K562 (cell line): ENCODE data around the gene ANKRD11. TPM values are rescaled to one million over a fixed set of nuclear protein-coding genes. Genes with fewer than 3 reads are reported as not detected.
A peak's percentile ranks its signal among the peaks of the same experiment; 100 is the strongest.
"Not testable (repeated sequence)": the region's sequence is repeated elsewhere in the genome, so short reads cannot be mapped to it uniquely, and the experiment has no call there.

Experiments used
- ATAC-seq: fragments of 200-7000 bp; cut with Tn5 transposase; 3 replicates; pipeline ENCODE4 v1.9.1; 2020; ENCODE audit warnings: moderate library complexity
- BruUV-seq: library from RNA; stranded (reverse); fragments of 400-500 nt; replicated peaks from 2 replicates; lab custom pipeline; 2021; lab: Mats Ljungman, UMichigan
- CTCF ChIA-PET: fragments of 300-600 bp; formaldehyde crosslinking; extraction: SDS; loops from one replicate; lab custom pipeline; 2021; ENCODE audit warnings: low intra/inter-chr PET ratio; lab: Yijun Ruan, JAX
- POLR2A ChIA-PET: fragments of 300-600, 350-650 bp; sonication (Branson Sonifier 250); formaldehyde crosslinking; extraction: SDS; loops from one replicate; lab custom pipeline; 2021; ENCODE audit warnings: antibody characterized with exemption, inconsistent platforms; lab: Yijun Ruan, JAX
- DNase-seq, 4 experiments: peaks; one replicate each; pipeline versions ENCODE4 v3.0.0 to v3.0.0-alpha.2; 2011 to 2018; ENCODE audit warnings: low spot score in 3 of 4, mixed read lengths in 3 of 4; ENCODE audit errors: extremely low read depth in 1 of 4
- FAIRE-seq: peaks from 2 replicates; lab custom pipeline; 2011; peaks lifted over from hg19 to GRCh38; lab: Jason Lieb, UNC
- H2AFZ ChIP-seq: 2 replicates; pipeline ENCODE4 v1.6.0; 2011; ENCODE audit warnings: low read depth, low read length, control low read depth, inconsistent platforms
- H3K27ac ChIP-seq: fragments of 200-600 bp; 3 replicates; pipeline ENCODE4 v1.8.0; 2011; ENCODE audit warnings: low read depth, mild to moderate bottlenecking, control low read depth, inconsistent platforms, low read length, moderate library complexity, mixed read lengths; ENCODE audit errors: extremely low read depth
- H3K27me3 ChIP-seq, 2 experiments: fragments of 300-600 bp in 1 of 2; 2 replicates in 1 of 2; 3 replicates in 1 of 2; pipeline versions ENCODE4 v1.6.0 to v1.8.0; 2011; ENCODE audit warnings: inconsistent platforms in 2 of 2, low read length in 2 of 2, mild to moderate bottlenecking in 1 of 2, mixed read lengths in 1 of 2, moderate library complexity in 1 of 2; ENCODE audit not compliant: control insufficient read depth in 2 of 2, insufficient read depth in 2 of 2
- H3K36me3 ChIP-seq: fragments of 300-600 bp; 3 replicates; pipeline ENCODE4 v1.8.0; 2011; ENCODE audit warnings: mild to moderate bottlenecking, low read length, inconsistent platforms; ENCODE audit not compliant: control insufficient read depth, insufficient read depth
- H3K4me1 ChIP-seq, 2 experiments: fragments of 200-600 bp in 1 of 2; replicated peaks in 1 of 2; 2 replicates in 1 of 2; 3 replicates in 1 of 2; pipeline versions ENCODE4 v1.5.1 to v1.8.0; 2011; ENCODE audit warnings: inconsistent platforms in 2 of 2, low read length in 2 of 2, mild to moderate bottlenecking in 1 of 2, mixed read lengths in 1 of 2, moderate library complexity in 1 of 2; ENCODE audit not compliant: control insufficient read depth in 2 of 2, insufficient read depth in 2 of 2
- H3K4me2 ChIP-seq: 2 replicates; pipeline ENCODE4 v1.6.1; 2011; ENCODE audit warnings: low read length, control low read depth, inconsistent platforms, mixed read lengths; ENCODE audit not compliant: insufficient read depth
- H3K4me3 ChIP-seq: fragments of 200-600 bp; sonication (generic), shearing (Covaris generic); 2 replicates; pipeline ENCODE4 v1.5.1; 2016; ENCODE audit warnings: control low read depth, inconsistent platforms
- H3K79me2 ChIP-seq: fragments of 200-600 bp; 3 replicates; pipeline ENCODE4 v1.8.0; 2011; ENCODE audit warnings: low read length, inconsistent platforms; ENCODE audit not compliant: control insufficient read depth, insufficient read depth
- H3K9ac ChIP-seq, 2 experiments: 2 replicates each; pipeline versions ENCODE4 v1.6.0 to v1.6.1; 2011; ENCODE audit warnings: low read depth in 2 of 2, low read length in 2 of 2, control low read depth in 1 of 2, inconsistent platforms in 1 of 2, mild to moderate bottlenecking in 1 of 2, mixed read lengths in 1 of 2; ENCODE audit not compliant: insufficient read depth in 1 of 2
- H3K9me1 ChIP-seq: one replicate; pipeline ENCODE4 v1.6.0; 2011; ENCODE audit warnings: inconsistent platforms, mild to moderate bottlenecking, low read length, moderate library complexity; ENCODE audit not compliant: control insufficient read depth, insufficient read depth
- H3K9me3 ChIP-seq: replicated peaks from 2 replicates; pipeline ENCODE4 v1.5.1; 2011; ENCODE audit warnings: low read depth, low read length, inconsistent platforms; ENCODE audit not compliant: control insufficient read depth, insufficient read depth
- H4K20me1 ChIP-seq: replicated peaks from 2 replicates; pipeline ENCODE4 v1.6.1; 2011; ENCODE audit warnings: low read length, inconsistent platforms, mixed read lengths; ENCODE audit not compliant: control insufficient read depth, insufficient read depth
- POLR2G ChIP-seq: fragments of 200-400 bp; formaldehyde crosslinking; IDR thresholded peaks from 2 replicates; pipeline ENCODE4 v1.6.1; 2017; ENCODE audit warnings: low read depth, mild to moderate bottlenecking, antibody characterized with exemption, low read length, moderate library complexity
- RBM22 ChIP-seq: fragments of 200-400 bp; formaldehyde crosslinking; IDR thresholded peaks from 2 replicates; pipeline ENCODE4 v1.6.1; 2018; ENCODE audit warnings: low read length, low read depth; ENCODE audit not compliant: poor library complexity, severe bottlenecking
- SMARCA4 ChIP-seq: fragments of 450-650 bp; IDR thresholded peaks from 2 replicates; pipeline ENCODE4 v1.6.1; 2016
- SUPT5H ChIP-seq: fragments of 450-650 bp; IDR thresholded peaks from 2 replicates; pipeline ENCODE4 v1.6.1; 2016
- WGBS: fragments of 100-300 bp; shearing (Covaris generic); methylation state at CpG from one replicate; pipeline ENCODE4 v1.1.6; 2016; ENCODE audit warnings: low coverage, mixed read lengths; ENCODE audit not compliant: insufficient coverage; ENCODE audit errors: missing lambda C conversion rate; 5-methylcytosine and 5-hydroxymethylcytosine counted together
- in situ Hi-C: fragments of 300-500 bp; cut with MboI; formaldehyde crosslinking; loops from 4 replicates; pipeline ENCODE4 v1.15.0; 2018; ENCODE audit warnings: inconsistent platforms, mixed read lengths
- intact Hi-C: fragments of 100-400 bp; cut with micrococcal nuclease; formaldehyde crosslinking; loops from 2 replicates; pipeline ENCODE4 v1.14.2; 2022
- polyA plus RNA-seq, 8 experiments: library from polyadenylated mRNA; depleted of rRNA in 4 of 8; stranded (reverse) in 5 of 8; unstranded in 3 of 8; fragments of >200 nt; fragmentation: Nextera tagmentation in 2 of 8; fragmentation: Illumina TruSeq in 1 of 8; extraction: Ambion mirVana in 2 of 8; extraction: Trizol in 1 of 8; gene quantifications; 2 replicates each; pipeline versions ENCODE4 v1.2.1 to v1.2.3, GENCODE V29; 2011 to 2014; ENCODE audit warnings: inconsistent platforms in 1 of 8, missing spikeins in 1 of 8
- total RNA-seq, 7 experiments: library from RNA; depleted of rRNA in 6 of 7; stranded (reverse); fragments of >200 nt in 6 of 7; fragmentation: Illumina TruSeq in 2 of 7; extraction: Trizol in 2 of 7; gene quantifications; 2 replicates each; pipeline versions ENCODE4 v1.2.1 to v1.2.3, GENCODE V29; 2011 to 2021; ENCODE audit warnings: low replicate concordance in 1 of 7

ANKRD11 gene
- total and polyA plus RNA-seq, 9 of the 15 experiments (the other 6 are each of a cell fraction or from before 2014, with no cell fraction given) = 4.7 to 126 (median 31.7) TPM

DNA sequence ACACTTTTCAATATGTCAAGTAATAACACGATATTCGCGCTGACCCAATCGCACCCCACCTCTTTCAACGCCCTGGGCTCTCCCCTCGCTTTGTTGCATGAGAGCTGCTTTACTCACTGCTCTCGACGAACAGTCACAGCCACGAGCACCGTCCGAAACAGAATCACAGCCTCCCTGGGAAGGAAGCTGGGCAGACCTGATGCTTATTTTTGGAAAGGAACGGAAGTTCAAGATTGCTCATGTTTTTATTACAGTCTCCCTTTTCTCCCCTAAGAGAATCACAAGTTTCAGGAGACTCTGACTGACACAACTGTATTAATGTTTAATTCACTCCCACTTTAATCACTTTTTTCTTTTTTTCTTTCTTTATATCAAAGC, 67.8 kb downstream of the ANKRD11 start:
- no peak for ATAC-seq
- peaks cover 95% of the 10 kb centered on the region for H3K79me2 ChIP-seq
- H3K4me3 ChIP-seq = no peak overlapping the region
- H3K27ac ChIP-seq = no peak overlapping the region
- no peak overlapping the region for H2AFZ ChIP-seq
- no peak for DNase-seq
- in situ Hi-C loops (no loop called here), intact Hi-C loops (no loop called here)
- CTCF ChIA-PET = no interaction called here
- H3K4me1 ChIP-seq = peaks cover 6 to 10% of the 10 kb centered on the region in 2 experiments; a peak in 3 of 5 replicates
- no peak for TF ChIP-seq SMARCA4
- TF ChIP-seq SUPT5H = 0 out of 2 replicates have a peak, but pooled peaks have one; percentile 38
- H4K20me1 ChIP-seq = peaks cover 79% of the 10 kb centered on the region
- POLR2A ChIA-PET = interaction anchor here (0.9 to 1.6 kb wide), 3 partner anchors 9 to 12 kb away, joined by 3 to 4 read pairs (median 3); no protein-coding TSS in a partner anchor
- H3K36me3 ChIP-seq = peaks cover 60% of the 10 kb centered on the region
- FAIRE-seq = no peak
- H3K9me1 ChIP-seq = peaks cover 1% of the 10 kb centered on the region
- no peaks in the 10 kb centered on the region for H3K27me3 ChIP-seq
- H3K4me2 ChIP-seq = no peak overlapping the region
- WGBS = 91% methylated on average over 12 of the region's 12 CpGs
- no peak overlapping the region for H3K9ac ChIP-seq
- BruUV-seq = no TSS peak
- no peaks in the 10 kb centered on the region for H3K9me3 ChIP-seq

DNA sequence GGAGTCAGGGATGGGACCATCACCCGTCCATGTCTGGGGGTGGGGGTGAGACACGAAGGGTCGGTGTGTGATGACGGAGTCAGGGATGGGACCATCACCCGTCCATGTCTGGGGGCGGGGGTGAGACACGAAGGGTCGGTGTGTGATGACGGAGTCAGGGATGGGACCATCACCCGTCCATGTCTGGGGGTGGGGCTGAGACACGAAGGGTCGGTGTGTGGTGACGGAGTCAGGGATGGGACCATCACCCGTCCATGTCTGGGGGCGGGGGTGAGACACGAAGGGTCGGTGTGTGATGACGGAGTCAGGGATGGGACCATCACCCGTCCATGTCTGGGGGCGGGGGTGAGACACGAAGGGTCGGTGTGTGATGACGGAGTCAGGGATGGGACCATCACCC, 69.1 kb downstream of the ANKRD11 start:
- BruUV-seq, H3K9ac ChIP-seq, H3K27ac ChIP-seq, FAIRE-seq, intact Hi-C loops, CTCF ChIA-PET, ATAC-seq: not testable (repeated sequence)
- H3K4me1 ChIP-seq = peaks cover 6 to 12% of the 10 kb centered on the region in 2 experiments; a peak in 3 of 5 replicates
- H4K20me1 ChIP-seq = peaks cover 81% of the 10 kb centered on the region
- H3K79me2 ChIP-seq = peaks cover 95% of the 10 kb centered on the region
- no CpG with 5 or more reads among the region's 23 CpGs for WGBS
- TF ChIP-seq RBM22 (peak; percentile 83), POLR2G (peak; percentile 53)
- TF ChIP-seq, all 486 proteins: peak for 2; not testable (repeated sequence) for 484
- POLR2A ChIA-PET = interaction anchor here (1.1 to 2.7 kb wide), 2 partner anchors 11 to 44 kb away, joined by 3 to 12 read pairs; no protein-coding TSS in a partner anchor
- H2AFZ ChIP-seq, H3K4me2 ChIP-seq, in situ Hi-C loops, H3K27me3 ChIP-seq, H3K9me3 ChIP-seq, H3K9me1 ChIP-seq, H3K4me3 ChIP-seq, DNase-seq: not testable (repeated sequence)
- peaks cover 63% of the 10 kb centered on the region for H3K36me3 ChIP-seq
